Natural killer cell (primary cell): ENCODE data around the gene DPH2. TPM values are rescaled to one million over a fixed set of nuclear protein-coding genes. Genes with fewer than 3 reads are reported as not detected.

Source experiments
- ATAC-seq, 3 donors: fragments of 150-1000 bp in 2 of 3; fragments of 200-7000 bp in 1 of 3; cut with Tn5 transposase; 1 replicate in 1 of 3; 2 replicates in 2 of 3; pipeline ENCODE4 v1.10.0; 2021; ENCODE audit warnings: mild to moderate bottlenecking in 2 of 3, moderate library complexity in 2 of 3
- DNase-seq, 2 donors: peaks; one replicate each; pipeline versions ENCODE4 v3.0.0 to v3.0.0-alpha.2; 2013 to 2021; ENCODE audit warnings: mixed read lengths in 1 of 2
- H3K27ac ChIP-seq: one replicate; pipeline ENCODE4 v1.5.1; 2013; ENCODE audit warnings: mild to moderate bottlenecking, low read length
- H3K27me3 ChIP-seq: one replicate; pipeline ENCODE4 v1.6.1; 2013; ENCODE audit warnings: low read length; ENCODE audit not compliant: control insufficient read depth, insufficient read depth
- H3K36me3 ChIP-seq: one replicate; pipeline ENCODE4 v1.6.1; 2013; ENCODE audit warnings: low read length; ENCODE audit not compliant: control insufficient read depth, insufficient read depth
- H3K4me1 ChIP-seq: one replicate; pipeline ENCODE4 v1.6.1; 2013; ENCODE audit warnings: low read length; ENCODE audit not compliant: control insufficient read depth, insufficient read depth
- H3K4me3 ChIP-seq: one replicate; pipeline ENCODE4 v1.5.1; 2013; ENCODE audit warnings: low read length
- H3K9me3 ChIP-seq: one replicate; pipeline ENCODE4 v1.6.1; 2013; ENCODE audit warnings: low read length; ENCODE audit not compliant: control insufficient read depth, insufficient read depth
- H3K27ac Mint-ChIP-seq, 2 donors: one replicate each; pipeline ENCODE4 v1.8.0; 2022; ENCODE audit warnings: mild to moderate bottlenecking in 2 of 2, mixed read lengths in 2 of 2, moderate library complexity in 1 of 2
- H3K27me3 Mint-ChIP-seq, 2 donors: one replicate each; pipeline ENCODE4 v1.8.0; 2022; ENCODE audit warnings: low read depth in 2 of 2, mixed read lengths in 2 of 2
- H3K36me3 Mint-ChIP-seq: one replicate; pipeline ENCODE4 v1.8.0; 2022; ENCODE audit warnings: mixed read lengths
- H3K4me1 Mint-ChIP-seq, 2 donors: one replicate each; pipeline ENCODE4 v1.8.0; 2022; ENCODE audit warnings: mixed read lengths in 2 of 2
- H3K4me3 Mint-ChIP-seq: one replicate; pipeline ENCODE4 v1.8.0; 2022; ENCODE audit warnings: mild to moderate bottlenecking, moderate library complexity, mixed read lengths
- H3K9me3 Mint-ChIP-seq, 2 donors: one replicate each; pipeline ENCODE4 v1.8.0; 2022; ENCODE audit warnings: mixed read lengths in 2 of 2
- WGBS: methylation state at CpG from one replicate; pipeline ENCODE4 v1.1.7; 2013; ENCODE audit warnings: missing lambda C conversion rate; ENCODE audit not compliant: insufficient coverage; 5-methylcytosine and 5-hydroxymethylcytosine counted together
- intact Hi-C: fragments of 100-400 bp; cut with micrococcal nuclease; formaldehyde crosslinking; loops from one replicate; pipeline ENCODE4 v1.14.2; 2022
- total RNA-seq, 4 donors: library from RNA; stranded (reverse); fragments of 120-200 nt in 1 of 4; gene quantifications; one replicate each; pipeline versions ENCODE4 v1.2.3 to v1.2.4, GENCODE V29; 2013 to 2022
- TF ChIP-seq, protein P1 (sequence below): fragments of 200-600 bp; IDR thresholded peaks from one replicate; pipeline ENCODE4 v1.8.0; 2022; ENCODE audit warnings: antibody characterized with exemption

DPH2 gene
- total RNA-seq, 3 donors from 2014 or later (not counting 1 experiment from before 2014, with no cell fraction given), result 18.2 to 27.3 (median 18.8) TPM

DNA sequence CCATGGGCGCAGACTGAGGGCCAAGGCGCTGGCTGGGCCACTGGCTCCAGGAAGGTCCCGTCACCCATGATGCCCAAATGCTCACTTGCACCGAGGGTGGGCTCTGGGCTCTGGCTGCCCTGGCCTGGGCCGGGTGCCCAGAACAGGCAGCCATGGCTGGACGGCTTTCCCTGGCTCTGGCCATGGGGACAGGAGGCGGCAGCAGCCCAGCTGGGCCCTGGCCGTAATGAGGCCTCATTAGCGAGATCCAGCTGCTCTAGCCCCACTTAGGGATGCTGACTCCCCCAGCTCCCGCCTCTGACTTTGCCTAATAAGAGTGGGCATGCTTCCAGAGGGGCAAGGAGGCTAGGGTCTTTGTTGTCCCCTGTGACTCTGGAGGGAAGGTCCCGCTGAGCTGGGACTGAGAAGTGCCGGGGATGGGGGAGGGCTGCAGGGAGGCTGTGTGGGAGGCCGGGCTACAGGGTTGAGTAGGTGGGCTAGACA lies 49.7 kb downstream of the DPH2 start:
- ATAC-seq (no peak), DNase-seq (no peak)
- H3K36me3 ChIP-seq, result no peaks in the 10 kb centered on the region
- WGBS, result 93% methylated on average over 13 of the region's 13 CpGs
- H3K4me1 ChIP-seq, result no peaks in the 10 kb centered on the region
- H3K4me3 ChIP-seq, result no peak overlapping the region
- H3K27ac ChIP-seq, result no peak overlapping the region
- TF ChIP-seq, protein P1, sequence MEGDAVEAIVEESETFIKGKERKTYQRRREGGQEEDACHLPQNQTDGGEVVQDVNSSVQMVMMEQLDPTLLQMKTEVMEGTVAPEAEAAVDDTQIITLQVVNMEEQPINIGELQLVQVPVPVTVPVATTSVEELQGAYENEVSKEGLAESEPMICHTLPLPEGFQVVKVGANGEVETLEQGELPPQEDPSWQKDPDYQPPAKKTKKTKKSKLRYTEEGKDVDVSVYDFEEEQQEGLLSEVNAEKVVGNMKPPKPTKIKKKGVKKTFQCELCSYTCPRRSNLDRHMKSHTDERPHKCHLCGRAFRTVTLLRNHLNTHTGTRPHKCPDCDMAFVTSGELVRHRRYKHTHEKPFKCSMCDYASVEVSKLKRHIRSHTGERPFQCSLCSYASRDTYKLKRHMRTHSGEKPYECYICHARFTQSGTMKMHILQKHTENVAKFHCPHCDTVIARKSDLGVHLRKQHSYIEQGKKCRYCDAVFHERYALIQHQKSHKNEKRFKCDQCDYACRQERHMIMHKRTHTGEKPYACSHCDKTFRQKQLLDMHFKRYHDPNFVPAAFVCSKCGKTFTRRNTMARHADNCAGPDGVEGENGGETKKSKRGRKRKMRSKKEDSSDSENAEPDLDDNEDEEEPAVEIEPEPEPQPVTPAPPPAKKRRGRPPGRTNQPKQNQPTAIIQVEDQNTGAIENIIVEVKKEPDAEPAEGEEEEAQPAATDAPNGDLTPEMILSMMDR, result no peak
- intact Hi-C loops, result no loop called here
- no peaks in the 10 kb centered on the region for H3K9me3 ChIP-seq
- Mint-ChIP-seq H3K9me3 (no peaks in the 10 kb centered on the region), H3K27ac (no peak overlapping the region), H3K27me3 (peaks cover 0 to under 1% of the 10 kb centered on the region in 2 donors), H3K4me3 (no peak overlapping the region), H3K4me1 (no peaks in the 10 kb centered on the region), H3K36me3 (no peaks in the 10 kb centered on the region)
- no peaks in the 10 kb centered on the region for H3K27me3 ChIP-seq

DNA sequence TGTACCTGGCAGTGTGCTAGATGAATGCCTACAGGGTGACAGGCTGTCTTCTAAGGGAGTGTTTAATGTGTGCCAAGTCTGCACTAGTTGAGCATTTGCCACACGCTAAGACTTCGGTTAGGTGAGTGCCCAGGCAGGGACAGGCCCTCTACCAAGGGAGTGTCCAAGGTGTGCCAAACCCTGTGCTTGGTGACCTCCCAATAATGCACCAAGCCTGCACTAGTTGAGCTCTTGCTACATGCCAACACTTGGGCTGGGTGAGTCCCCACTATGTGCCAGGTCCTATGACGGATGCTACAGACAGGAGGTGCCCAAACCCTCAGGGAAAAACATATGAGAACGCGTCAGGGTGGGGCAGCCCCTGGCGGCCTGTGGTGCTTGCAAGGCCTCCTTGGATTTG lies 50.7 kb downstream of the DPH2 start:
- TF ChIP-seq, protein P1, result no peak
- Histone ChIP-seq H3K27ac (no peak overlapping the region), H3K4me1 (no peaks in the 10 kb centered on the region), H3K4me3 (no peak overlapping the region), H3K36me3 (no peaks in the 10 kb centered on the region), H3K9me3 (no peaks in the 10 kb centered on the region), H3K27me3 (no peaks in the 10 kb centered on the region)
- H3K27ac Mint-ChIP-seq, result no peak overlapping the region
- no peaks in the 10 kb centered on the region for H3K36me3 Mint-ChIP-seq
- intact Hi-C loops, result no loop called here
- no peaks in the 10 kb centered on the region for H3K9me3 Mint-ChIP-seq
- no peaks in the 10 kb centered on the region for H3K27me3 Mint-ChIP-seq
- ATAC-seq (no peak), DNase-seq (no peak)
- 86% methylated on average over 6 of the region's 6 CpGs for WGBS
- no peaks in the 10 kb centered on the region for H3K4me1 Mint-ChIP-seq
- no peak overlapping the region for H3K4me3 Mint-ChIP-seq

DNA sequence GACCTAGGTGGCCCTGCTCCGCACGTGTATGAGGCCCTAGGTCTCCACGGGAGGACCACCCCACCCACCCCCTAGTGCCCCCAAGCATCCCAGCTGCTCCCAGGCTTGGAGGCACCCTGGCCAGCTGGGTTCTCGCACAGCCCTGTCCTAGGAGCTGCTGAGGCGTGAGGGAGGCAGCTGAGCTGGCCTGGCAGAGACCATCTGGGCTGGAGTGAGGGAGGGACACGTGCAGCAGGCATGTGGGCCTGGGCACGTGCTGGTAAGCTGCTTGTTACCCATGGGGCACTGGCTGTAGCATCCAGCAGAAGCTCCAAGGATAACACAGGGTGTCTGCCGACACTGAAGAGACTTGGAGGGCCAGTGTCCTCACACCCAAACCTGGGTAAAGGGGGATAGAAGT lies 51.3 kb downstream of the DPH2 start:
- no peak overlapping the region for H3K27ac Mint-ChIP-seq
- H3K4me3 Mint-ChIP-seq, result no peak overlapping the region
- intact Hi-C loops, result no loop called here
- WGBS, result 91% methylated on average over 8 of the region's 8 CpGs
- DNase-seq (no peak), ATAC-seq (no peak)
- H3K9me3 Mint-ChIP-seq, result no peaks in the 10 kb centered on the region
- Histone ChIP-seq H3K4me3 (no peak overlapping the region), H3K36me3 (no peaks in the 10 kb centered on the region), H3K9me3 (no peaks in the 10 kb centered on the region), H3K4me1 (peaks cover 3% of the 10 kb centered on the region), H3K27ac (no peak overlapping the region), H3K27me3 (no peaks in the 10 kb centered on the region)
- H3K4me1 Mint-ChIP-seq, result no peaks in the 10 kb centered on the region
- TF ChIP-seq, protein P1, result no peak
- no peaks in the 10 kb centered on the region for H3K27me3 Mint-ChIP-seq
- H3K36me3 Mint-ChIP-seq, result no peaks in the 10 kb centered on the region

DNA sequence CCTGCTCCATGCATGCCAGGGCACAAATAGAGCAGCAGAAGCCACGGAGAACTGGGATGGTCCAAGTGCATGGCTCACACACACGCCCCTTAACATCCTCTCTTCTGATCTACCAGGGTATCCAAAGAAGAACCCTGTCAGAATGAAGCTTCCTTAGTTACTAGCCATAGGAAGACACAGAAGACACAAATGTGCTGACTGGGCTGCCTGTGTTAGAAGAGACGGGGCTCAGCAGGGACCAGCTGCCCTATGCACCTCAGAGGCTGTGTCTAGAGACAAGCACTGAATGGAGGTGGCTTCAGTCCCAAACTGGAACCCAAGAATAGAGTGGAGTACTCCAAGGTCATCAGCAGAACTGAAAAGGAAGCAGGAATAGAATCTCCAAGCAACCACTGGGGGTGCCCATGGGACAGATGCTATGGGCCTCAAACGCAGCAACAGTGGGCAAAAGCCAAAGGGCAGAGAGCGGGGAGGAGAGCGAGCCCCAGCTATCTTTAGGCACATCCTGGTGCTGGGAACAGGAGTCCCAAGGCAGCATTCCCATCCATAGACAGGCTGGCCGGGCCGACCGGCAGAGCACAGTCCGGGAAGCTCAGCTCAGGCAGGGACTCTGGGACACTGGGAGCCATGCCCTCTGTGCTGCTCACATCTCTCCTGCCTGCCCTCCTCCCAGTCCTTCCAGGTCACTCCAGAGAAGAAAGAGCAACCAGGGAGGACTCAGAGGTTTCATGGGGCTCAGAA lies 51.9 kb downstream of the DPH2 start:
- Histone ChIP-seq H3K9me3 (no peaks in the 10 kb centered on the region), H3K27ac (no peak overlapping the region), H3K4me1 (peaks cover 3% of the 10 kb centered on the region), H3K4me3 (no peak overlapping the region), H3K36me3 (no peaks in the 10 kb centered on the region), H3K27me3 (no peaks in the 10 kb centered on the region)
- no peaks in the 10 kb centered on the region for H3K27me3 Mint-ChIP-seq
- H3K9me3 Mint-ChIP-seq, result no peaks in the 10 kb centered on the region
- TF ChIP-seq, protein P1, result no peak
- intact Hi-C loops, result no loop called here
- ATAC-seq, result no peak
- no peak overlapping the region for H3K27ac Mint-ChIP-seq
- 92% methylated on average over 10 of the region's 10 CpGs for WGBS
- DNase-seq, result no peak
- no peaks in the 10 kb centered on the region for H3K36me3 Mint-ChIP-seq
- H3K4me3 Mint-ChIP-seq, result no peak overlapping the region
- no peaks in the 10 kb centered on the region for H3K4me1 Mint-ChIP-seq
